PC-9 (cell line): ENCODE data around the gene IER5L. TPM values are rescaled to one million over a fixed set of nuclear protein-coding genes. Genes with fewer than 3 reads are reported as not detected.

Experiments
- BruUV-seq: library from RNA; stranded (reverse); fragments of 400-500 nt; replicated peaks from 2 replicates; lab custom pipeline; 2021; lab: Mats Ljungman, UMichigan
- CTCF ChIA-PET: fragments of 300-600 bp; sonication (Branson Sonifier 250); formaldehyde crosslinking; loops from one replicate; lab custom pipeline; 2022; ENCODE audit warnings: antibody characterized with exemption; lab: Charles Lee
- POLR2A ChIA-PET: fragments of 300-600 bp; sonication (Branson Sonifier 250); formaldehyde crosslinking; loops from one replicate; lab custom pipeline; 2022; ENCODE audit warnings: antibody characterized with exemption; ENCODE audit not compliant: unreplicated experiment; lab: Charles Lee
- DNase-seq, 2 experiments: peaks; one replicate each; pipeline versions ENCODE4 v3.0.0 to v3.0.0-alpha.2; 2015 to 2022; ENCODE audit warnings: mixed read lengths in 1 of 2
- H2AFZ ChIP-seq: fragments of 200-600 bp; sonication (generic); 2 replicates; pipeline ENCODE4 v1.8.1; 2017; ENCODE audit warnings: antibody characterized with exemption
- H3F3A ChIP-seq: fragments of 200-600 bp; sonication (generic); 2 replicates; pipeline ENCODE4 v1.8.1; 2017; ENCODE audit warnings: antibody characterized with exemption, mild to moderate bottlenecking, low read depth; ENCODE audit not compliant: insufficient read depth
- H3K27ac ChIP-seq: fragments of 200-600 bp; sonication (generic); 2 replicates; pipeline ENCODE4 v1.6.1; 2016; ENCODE audit warnings: mixed run types
- H3K27me3 ChIP-seq: fragments of 200-600 bp; sonication (generic); 2 replicates; pipeline ENCODE4 v1.6.1; 2016; ENCODE audit warnings: low read depth, mixed run types; ENCODE audit not compliant: insufficient read depth
- H3K36me3 ChIP-seq: fragments of 200-600 bp; sonication (generic); 2 replicates; pipeline ENCODE4 v1.6.1; 2016; ENCODE audit warnings: low read depth, mixed run types
- H3K4me1 ChIP-seq: fragments of 200-600 bp; sonication (generic); replicated peaks from 2 replicates; pipeline ENCODE4 v1.6.1; 2016; ENCODE audit warnings: mixed run types; ENCODE audit not compliant: insufficient read depth
- H3K4me2 ChIP-seq: fragments of 200-600 bp; sonication (generic); 2 replicates; pipeline ENCODE4 v1.6.1; 2017; ENCODE audit warnings: mixed run types
- H3K4me3 ChIP-seq: fragments of 200-600 bp; sonication (generic); 2 replicates; pipeline ENCODE4 v1.6.1; 2016; ENCODE audit warnings: mixed run types
- H3K79me2 ChIP-seq: fragments of 200-600 bp; sonication (generic); 2 replicates; pipeline ENCODE4 v1.6.1; 2017; ENCODE audit warnings: low read depth, mixed run types
- H3K9me2 ChIP-seq: fragments of 200-600 bp; sonication (generic); 2 replicates; pipeline ENCODE4 v1.8.1; 2017; ENCODE audit warnings: mild to moderate bottlenecking; ENCODE audit not compliant: insufficient read depth
- H3K9me3 ChIP-seq: fragments of 200-600 bp; sonication (generic); 2 replicates; pipeline ENCODE4 v1.8.1; 2016; ENCODE audit warnings: low read depth; ENCODE audit not compliant: insufficient read depth
- H4K20me1 ChIP-seq: fragments of 200-600 bp; sonication (generic); 2 replicates; pipeline ENCODE4 v1.8.1; 2017; ENCODE audit not compliant: insufficient read depth
- EZH2 ChIP-seq: fragments of 200-600 bp; sonication (generic); IDR thresholded peaks from 2 replicates; pipeline ENCODE4 v1.8.0; 2017; ENCODE audit warnings: antibody characterized with exemption, low read depth
- intact Hi-C: fragments of 100-400 bp; cut with micrococcal nuclease; formaldehyde crosslinking; loops from one replicate; pipeline ENCODE4 v1.10.0; 2022; ENCODE audit not compliant: unreplicated experiment
- total RNA-seq: library from RNA; stranded (reverse); gene quantifications from 2 replicates; pipeline ENCODE4 v1.2.3, GENCODE V29; 2021
- TF ChIP-seq, protein P1 (sequence below): fragments of 200-600 bp; sonication (generic); conservative IDR thresholded peaks from 2 replicates; pipeline ENCODE4 v1.6.1; 2017; ENCODE audit warnings: mixed run types, antibody characterized with exemption, mild to moderate bottlenecking, moderate library complexity

IER5L gene
- total RNA-seq, 1 experiment from 2014 or later = 37.3 TPM

DNA sequence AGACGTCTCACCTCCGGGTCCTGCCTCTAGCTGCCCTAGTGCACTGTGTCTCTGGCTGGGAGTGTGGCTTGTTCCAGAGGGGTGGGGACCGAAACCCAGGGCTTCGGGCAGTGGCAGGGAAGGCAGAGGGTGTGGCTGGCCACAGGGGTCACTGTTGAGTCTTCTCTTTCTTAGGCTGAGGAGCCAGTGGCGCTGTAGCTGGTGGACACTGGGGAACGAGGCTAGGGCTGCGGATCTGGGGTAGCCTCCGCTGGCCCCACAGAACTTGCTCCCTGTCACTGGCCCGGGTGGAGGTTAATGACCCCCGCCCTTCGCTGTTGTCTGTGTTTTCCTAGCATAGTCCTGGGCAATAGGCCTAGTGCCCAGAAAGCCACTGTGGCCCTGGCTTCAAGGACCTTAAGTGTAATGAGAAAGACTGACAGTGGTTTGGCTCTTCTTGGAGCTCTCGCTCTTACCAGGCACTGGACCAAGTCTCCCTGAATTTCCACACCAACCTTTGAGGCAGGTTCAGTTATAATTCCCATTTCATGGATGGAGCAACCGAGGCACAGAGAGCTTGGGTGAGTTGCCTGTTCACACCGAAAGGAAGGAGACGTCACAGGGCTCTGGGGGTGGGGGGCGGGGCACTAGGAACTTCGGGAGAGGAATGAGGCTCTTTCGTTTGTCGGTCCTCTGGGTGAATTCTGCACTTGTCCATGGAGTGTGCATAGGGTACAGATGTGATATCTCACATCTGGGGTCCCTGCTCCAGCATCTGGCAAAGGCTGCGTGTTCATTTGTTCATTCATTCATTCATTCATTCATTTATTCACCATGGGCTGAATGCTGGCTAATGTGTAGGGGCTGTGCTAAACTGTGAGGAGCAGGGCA, 4.8 kb upstream of the IER5L start:
- no peaks in the 10 kb centered on the region for H4K20me1 ChIP-seq
- H3K9me2 ChIP-seq = no peaks in the 10 kb centered on the region
- CTCF ChIA-PET = interaction anchor here (0.6 kb wide), 1 partner anchor 155 kb away, joined by 3 read pairs; no protein-coding TSS in a partner anchor
- H2AFZ ChIP-seq = no peak overlapping the region
- peaks cover 16% of the 10 kb centered on the region for H3K4me1 ChIP-seq
- H3F3A ChIP-seq = peaks cover 18% of the 10 kb centered on the region; the same call in 1 of the 2 replicates
- intact Hi-C loops = no loop called here
- TF ChIP-seq, protein P1, sequence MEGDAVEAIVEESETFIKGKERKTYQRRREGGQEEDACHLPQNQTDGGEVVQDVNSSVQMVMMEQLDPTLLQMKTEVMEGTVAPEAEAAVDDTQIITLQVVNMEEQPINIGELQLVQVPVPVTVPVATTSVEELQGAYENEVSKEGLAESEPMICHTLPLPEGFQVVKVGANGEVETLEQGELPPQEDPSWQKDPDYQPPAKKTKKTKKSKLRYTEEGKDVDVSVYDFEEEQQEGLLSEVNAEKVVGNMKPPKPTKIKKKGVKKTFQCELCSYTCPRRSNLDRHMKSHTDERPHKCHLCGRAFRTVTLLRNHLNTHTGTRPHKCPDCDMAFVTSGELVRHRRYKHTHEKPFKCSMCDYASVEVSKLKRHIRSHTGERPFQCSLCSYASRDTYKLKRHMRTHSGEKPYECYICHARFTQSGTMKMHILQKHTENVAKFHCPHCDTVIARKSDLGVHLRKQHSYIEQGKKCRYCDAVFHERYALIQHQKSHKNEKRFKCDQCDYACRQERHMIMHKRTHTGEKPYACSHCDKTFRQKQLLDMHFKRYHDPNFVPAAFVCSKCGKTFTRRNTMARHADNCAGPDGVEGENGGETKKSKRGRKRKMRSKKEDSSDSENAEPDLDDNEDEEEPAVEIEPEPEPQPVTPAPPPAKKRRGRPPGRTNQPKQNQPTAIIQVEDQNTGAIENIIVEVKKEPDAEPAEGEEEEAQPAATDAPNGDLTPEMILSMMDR = peak; percentile 39; the same call in 1 of the 2 replicates
- no peak for TF ChIP-seq EZH2
- POLR2A ChIA-PET = interaction anchor here (0.6 to 0.7 kb wide), 3 partner anchors 34 to 314 kb away, joined by 5 to 19 read pairs (median 7); no protein-coding TSS in a partner anchor
- no peak overlapping the region for H3K4me3 ChIP-seq
- H3K4me2 ChIP-seq = no peak overlapping the region
- no TSS peak for BruUV-seq
- no peaks in the 10 kb centered on the region for H3K27me3 ChIP-seq
- no peak overlapping the region for H3K27ac ChIP-seq
- no peak for DNase-seq
- no peaks in the 10 kb centered on the region for H3K9me3 ChIP-seq
- H3K36me3 ChIP-seq = no peaks in the 10 kb centered on the region
- H3K79me2 ChIP-seq = peaks cover 2% of the 10 kb centered on the region

DNA sequence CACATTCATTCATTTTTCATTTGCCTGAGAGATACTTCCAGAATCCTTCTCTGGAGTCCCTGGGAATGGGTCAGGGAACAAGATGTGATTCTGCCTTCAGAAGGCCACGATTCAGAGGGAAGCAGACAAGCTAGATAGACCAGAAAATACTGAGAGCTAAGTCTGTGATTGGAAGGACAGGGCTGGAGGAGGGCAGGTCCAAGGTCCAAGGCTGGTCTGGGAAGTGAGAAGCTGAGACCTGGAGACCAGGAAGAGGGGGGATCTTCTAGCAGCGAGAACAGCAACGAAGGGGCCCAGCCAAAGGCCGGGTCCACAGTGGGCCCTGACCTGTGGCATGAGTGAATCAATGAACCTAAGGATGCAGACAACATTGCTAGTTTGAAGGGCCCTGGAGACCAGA, 4.1 kb upstream of the IER5L start:
- H3K27ac ChIP-seq = no peak overlapping the region
- H2AFZ ChIP-seq = no peak overlapping the region
- DNase-seq = no peak
- H3K9me2 ChIP-seq = no peaks in the 10 kb centered on the region
- ChIA-PET POLR2A (interaction anchor here (0.5 kb wide), 1 partner anchor 278 kb away, joined by 3 read pairs; no protein-coding TSS in a partner anchor), CTCF (interaction anchor here (0.6 kb wide), 1 partner anchor 313 kb away, joined by 4 read pairs; no protein-coding TSS in a partner anchor)
- no peak overlapping the region for H3K4me2 ChIP-seq
- peaks cover 6% of the 10 kb centered on the region for H3K79me2 ChIP-seq
- peaks cover 18% of the 10 kb centered on the region; the same call in 1 of the 2 replicates for H3F3A ChIP-seq
- H3K4me3 ChIP-seq = no peak overlapping the region
- no peaks in the 10 kb centered on the region for H4K20me1 ChIP-seq
- H3K27me3 ChIP-seq = no peaks in the 10 kb centered on the region
- intact Hi-C loops = no loop called here
- peaks cover 16% of the 10 kb centered on the region for H3K4me1 ChIP-seq
- H3K9me3 ChIP-seq = no peaks in the 10 kb centered on the region
- TF ChIP-seq EZH2 = no peak
- TF ChIP-seq, protein P1 = no peak
- H3K36me3 ChIP-seq = no peaks in the 10 kb centered on the region
- no TSS peak for BruUV-seq

DNA sequence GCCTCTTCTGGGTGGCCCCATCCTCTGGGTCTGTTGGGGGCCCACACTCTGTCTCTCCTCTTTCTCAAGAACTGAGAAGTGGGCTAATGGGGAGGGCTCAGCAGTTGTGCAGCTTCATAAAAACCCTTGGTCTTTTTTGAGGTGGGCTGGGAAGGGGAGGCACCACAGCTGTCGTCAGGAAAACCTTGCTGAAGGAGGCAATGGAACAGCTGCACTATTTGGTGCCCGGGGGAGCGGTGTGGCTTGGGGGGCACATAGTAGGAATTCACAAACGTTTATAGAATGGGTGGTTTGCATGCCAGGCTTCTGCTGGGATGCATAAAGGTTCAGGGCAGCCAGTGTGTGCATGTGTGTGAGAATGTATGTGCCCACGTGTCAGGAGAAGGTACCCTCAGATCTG, 3.2 kb upstream of the IER5L start:
- H3K9me3 ChIP-seq = no peaks in the 10 kb centered on the region
- TF ChIP-seq, protein P1 = no peak
- TF ChIP-seq EZH2 = no peak
- H3K4me3 ChIP-seq = no peak overlapping the region
- H3K4me1 ChIP-seq = peaks cover 16% of the 10 kb centered on the region
- peaks cover 21% of the 10 kb centered on the region for H3F3A ChIP-seq
- H4K20me1 ChIP-seq = no peaks in the 10 kb centered on the region
- intact Hi-C loops = no loop called here
- H3K79me2 ChIP-seq = peaks cover 14% of the 10 kb centered on the region
- DNase-seq = no peak
- CTCF ChIA-PET = interaction anchor here (0.6 kb wide), 1 partner anchor 313 kb away, joined by 4 read pairs; no protein-coding TSS in a partner anchor
- no peak overlapping the region for H3K4me2 ChIP-seq
- no peak overlapping the region for H3K27ac ChIP-seq
- no peaks in the 10 kb centered on the region for H3K36me3 ChIP-seq
- no TSS peak for BruUV-seq
- POLR2A ChIA-PET = no interaction called here
- no peaks in the 10 kb centered on the region for H3K27me3 ChIP-seq
- H3K9me2 ChIP-seq = no peaks in the 10 kb centered on the region
- no peak overlapping the region for H2AFZ ChIP-seq
